HCT116 (cell line): Measurements from ENCODE around the gene PPFIA2.

ENCODE experiments used
- ATF3 ChIP-seq: IDR thresholded peaks from 2 replicates; pipeline ENCODE4 v1.6.1; 2012
- CEBPB ChIP-seq: IDR thresholded peaks from 2 replicates; pipeline ENCODE4 v1.6.1; 2012; ENCODE audit warnings: low read depth
- CTCF ChIP-seq, 3 experiments: fragments of 200-600 bp in 1 of 3; sonication (generic) in 1 of 3; IDR thresholded peaks in 2 of 3; conservative IDR thresholded peaks in 1 of 3; 2 replicates each; pipeline ENCODE4 v1.5.1; 2012 to 2017; ENCODE audit warnings: low read depth in 2 of 3, low read length in 2 of 3, antibody characterized with exemption in 1 of 3, borderline replicate concordance in 1 of 3, control low read depth in 1 of 3, mild to moderate bottlenecking in 1 of 3, mixed read lengths in 1 of 3, mixed run types in 1 of 3, moderate library complexity in 1 of 3; ENCODE audit not compliant: insufficient read depth in 1 of 3
- ELF1 ChIP-seq: IDR thresholded peaks from 2 replicates; pipeline ENCODE4 v1.6.1; 2012; ENCODE audit warnings: low read depth, borderline replicate concordance
- EZH2 ChIP-seq: fragments of 200-600 bp; sonication (generic); IDR thresholded peaks from 2 replicates; pipeline ENCODE4 v1.6.1; 2017; ENCODE audit warnings: antibody characterized with exemption, mixed run types
- EZH2phosphoT487 ChIP-seq: fragments of 200-600 bp; IDR thresholded peaks from 2 replicates; pipeline ENCODE4 v1.6.1; 2018; ENCODE audit warnings: antibody characterized with exemption, borderline replicate concordance
- JUND ChIP-seq: IDR thresholded peaks from 2 replicates; pipeline ENCODE4 v1.6.1; 2012
- POLR2A ChIP-seq: IDR thresholded peaks from 2 replicates; pipeline ENCODE4 v1.7.0; 2011; ENCODE audit warnings: borderline replicate concordance; ENCODE audit not compliant: insufficient read depth, insufficient read length; ENCODE audit errors: extremely low read depth
- POLR2AphosphoS5 ChIP-seq: IDR thresholded peaks from 2 replicates; pipeline ENCODE4 v1.6.1; 2011; ENCODE audit warnings: mild to moderate bottlenecking, low read depth, low read length, moderate library complexity
- RAD21 ChIP-seq: IDR thresholded peaks from 2 replicates; pipeline ENCODE4 v1.6.1; 2012; ENCODE audit warnings: low read depth, mild to moderate bottlenecking
- SP1 ChIP-seq: IDR thresholded peaks from 2 replicates; pipeline ENCODE4 v1.6.1; 2012; ENCODE audit warnings: low read depth
- YY1 ChIP-seq: IDR thresholded peaks from 2 replicates; pipeline ENCODE4 v1.6.1; 2011; ENCODE audit warnings: low read length, low read depth, moderate library complexity, mild to moderate bottlenecking; ENCODE audit not compliant: insufficient replicate concordance; ENCODE audit errors: extremely low read depth
- TF ChIP-seq, protein P1 (sequence below): IDR thresholded peaks from 2 replicates; pipeline ENCODE4 v1.6.1; 2012; ENCODE audit warnings: low read depth

DNA sequence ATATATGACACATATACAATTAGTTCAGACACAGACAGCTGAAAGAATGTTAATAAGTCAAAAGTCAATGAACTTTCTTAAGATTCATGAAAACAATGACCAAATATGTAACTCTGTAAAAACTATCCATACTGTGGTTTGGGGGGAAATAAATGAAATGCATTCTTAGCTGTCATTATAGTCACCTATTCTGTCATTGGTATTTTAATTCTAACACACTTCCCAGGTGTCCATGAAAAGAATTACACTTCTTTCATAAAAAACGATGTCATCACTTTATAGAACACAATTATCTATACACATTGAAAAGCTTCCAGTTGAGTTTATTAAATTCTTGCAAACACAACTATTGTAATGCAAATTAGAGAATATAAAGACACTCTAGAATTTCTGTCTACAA lies 35.8 kb downstream of the PPFIA2 start:
- TF ChIP-seq CTCF (IDR thresholded peaks at IDR 0.05 in 2 of 3, conservative IDR thresholded peaks at IDR 0.05 in 1 of 3; ENCODE audit: borderline replicate concordance in 1 of 3, insufficient read depth in 1 of 3, low read depth in 2 of 3, low read length in 2 of 3) (no peak), JUND (no peak), ELF1 (no peak), POLR2AphosphoS5 (no peak), POLR2A (no peak), EZH2 (no peak), EZH2phosphoT487 (no peak), YY1 (no peak), ATF3 (no peak), CEBPB (no peak), RAD21 (no peak), SP1 (no peak)
- TF ChIP-seq, protein P1, sequence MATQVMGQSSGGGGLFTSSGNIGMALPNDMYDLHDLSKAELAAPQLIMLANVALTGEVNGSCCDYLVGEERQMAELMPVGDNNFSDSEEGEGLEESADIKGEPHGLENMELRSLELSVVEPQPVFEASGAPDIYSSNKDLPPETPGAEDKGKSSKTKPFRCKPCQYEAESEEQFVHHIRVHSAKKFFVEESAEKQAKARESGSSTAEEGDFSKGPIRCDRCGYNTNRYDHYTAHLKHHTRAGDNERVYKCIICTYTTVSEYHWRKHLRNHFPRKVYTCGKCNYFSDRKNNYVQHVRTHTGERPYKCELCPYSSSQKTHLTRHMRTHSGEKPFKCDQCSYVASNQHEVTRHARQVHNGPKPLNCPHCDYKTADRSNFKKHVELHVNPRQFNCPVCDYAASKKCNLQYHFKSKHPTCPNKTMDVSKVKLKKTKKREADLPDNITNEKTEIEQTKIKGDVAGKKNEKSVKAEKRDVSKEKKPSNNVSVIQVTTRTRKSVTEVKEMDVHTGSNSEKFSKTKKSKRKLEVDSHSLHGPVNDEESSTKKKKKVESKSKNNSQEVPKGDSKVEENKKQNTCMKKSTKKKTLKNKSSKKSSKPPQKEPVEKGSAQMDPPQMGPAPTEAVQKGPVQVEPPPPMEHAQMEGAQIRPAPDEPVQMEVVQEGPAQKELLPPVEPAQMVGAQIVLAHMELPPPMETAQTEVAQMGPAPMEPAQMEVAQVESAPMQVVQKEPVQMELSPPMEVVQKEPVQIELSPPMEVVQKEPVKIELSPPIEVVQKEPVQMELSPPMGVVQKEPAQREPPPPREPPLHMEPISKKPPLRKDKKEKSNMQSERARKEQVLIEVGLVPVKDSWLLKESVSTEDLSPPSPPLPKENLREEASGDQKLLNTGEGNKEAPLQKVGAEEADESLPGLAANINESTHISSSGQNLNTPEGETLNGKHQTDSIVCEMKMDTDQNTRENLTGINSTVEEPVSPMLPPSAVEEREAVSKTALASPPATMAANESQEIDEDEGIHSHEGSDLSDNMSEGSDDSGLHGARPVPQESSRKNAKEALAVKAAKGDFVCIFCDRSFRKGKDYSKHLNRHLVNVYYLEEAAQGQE: no peak
